Measurements from ENCODE around the gene TWF2. TPM values are rescaled to one million over a fixed set of nuclear protein-coding genes. Genes with fewer than 3 reads are reported as not detected.

Gene TWF2
- total and polyA plus RNA-seq, 9 of the 15 experiments (the other 6 are each of a cell fraction or from before 2014, with no cell fraction given), result 0.11 to 61.9 (median 29.7) TPM

GRCh38 chr3:52197842-52198625 is 40.9 kb downstream of the TWF2 start, which contains the start of gene ALAS1 (continued):
- TF ChIP-seq AFF4 (CRISPR knock-in tag; IDR thresholded peaks at IDR 0.05) (0 out of 2 replicates have a peak, but pooled peaks have one; percentile 44), HDAC6 (IDR thresholded peaks at IDR 0.05; ENCODE audit: low read depth, low read length) (no peak), KLF1 (tag; IDR thresholded peaks at IDR 0.05) (no peak), SMAD4 (CRISPR knock-in tag; conservative IDR thresholded peaks at IDR 0.05) (0 out of 2 replicates have a peak, but pooled peaks have one; percentile 37), ZBTB2 (IDR thresholded peaks at IDR 0.05) (peak; percentile 97), SUPT5H (IDR thresholded peaks at IDR 0.05) (peak; percentile 77), ZNF398 (CRISPR knock-in tag; IDR thresholded peaks at IDR 0.05) (no peak), HMG20A (CRISPR knock-in tag; conservative IDR thresholded peaks at IDR 0.05) (no peak), MIER1 (IDR thresholded peaks at IDR 0.05; ENCODE audit: low read depth) (no peak), CC2D1A (IDR thresholded peaks at IDR 0.05) (no peak), SAP30 (IDR thresholded peaks at IDR 0.05; ENCODE audit: borderline replicate concordance, insufficient read depth, low read depth, low read length, poor library complexity, severe bottlenecking) (peak; percentile 44), ZNF77 (CRISPR knock-in tag; IDR thresholded peaks at IDR 0.05) (no peak), CCNT2 (IDR thresholded peaks at IDR 0.05; ENCODE audit: borderline replicate concordance, extremely low read depth, insufficient read length, low read depth, low read length) (peak; percentile 57), TCF15 (CRISPR knock-in tag; IDR thresholded peaks at IDR 0.05) (no peak), RBBP5 (IDR thresholded peaks at IDR 0.05; ENCODE audit: borderline replicate concordance, insufficient read depth, low read length, poor library complexity, severe bottlenecking) (peak; percentile 44), HIVEP1 (CRISPR knock-in tag; IDR thresholded peaks at IDR 0.05) (peak; percentile 27; the same call in 1 of the 2 replicates), PTTG1 (tag; IDR thresholded peaks at IDR 0.05; ENCODE audit: low read depth) (no peak), MAX (CRISPR knock-in tag; IDR thresholded peaks at IDR 0.05) (peak; percentile 23; the same call in 1 of the 2 replicates), POLR2B (IDR thresholded peaks at IDR 0.05; ENCODE audit: low read depth, partially characterized antibody) (peak; percentile 89)

Measured in K562 (cell line).